GM23248 (cell line): ENCODE results near the gene KIR3DL3. TPM values are rescaled to one million over a fixed set of nuclear protein-coding genes. Genes with fewer than 3 reads are reported as not detected.
"Not testable (repeated sequence)": the region's sequence is repeated elsewhere in the genome, so short reads cannot be mapped to it uniquely, and the experiment has no call there.

Experiments
- DNase-seq: peaks from one replicate; pipeline ENCODE4 v3.0.0-alpha.2; 2015
- H2AFZ ChIP-seq: fragments of 200-600 bp; sonication (generic); 2 replicates; pipeline ENCODE4 v1.6.1; 2016; ENCODE audit warnings: antibody characterized with exemption
- H3F3A ChIP-seq: fragments of 200-600 bp; sonication (generic); 2 replicates; pipeline ENCODE4 v1.6.1; 2016; ENCODE audit warnings: mild to moderate bottlenecking, antibody characterized with exemption, mixed run types; ENCODE audit not compliant: insufficient read depth
- H3K27ac ChIP-seq: fragments of 200-600 bp; sonication (generic); 2 replicates; pipeline ENCODE4 v1.5.1; 2016; ENCODE audit warnings: mild to moderate bottlenecking
- H3K27me3 ChIP-seq: fragments of 200-600 bp; sonication (generic); replicated peaks from 2 replicates; pipeline ENCODE4 v1.6.1; 2016; ENCODE audit warnings: mild to moderate bottlenecking; ENCODE audit not compliant: insufficient read depth
- H3K36me3 ChIP-seq: fragments of 200-600 bp; sonication (generic); 2 replicates; pipeline ENCODE4 v1.6.1; 2016; ENCODE audit warnings: low read depth, mild to moderate bottlenecking
- H3K4me1 ChIP-seq: fragments of 200-600 bp; sonication (generic); 2 replicates; pipeline ENCODE4 v1.6.1; 2016; ENCODE audit warnings: mild to moderate bottlenecking; ENCODE audit not compliant: insufficient read depth
- H3K4me2 ChIP-seq: fragments of 200-600 bp; sonication (generic); one replicate; pipeline ENCODE4 v1.6.1; 2016; ENCODE audit warnings: mild to moderate bottlenecking; ENCODE audit not compliant: unreplicated experiment
- H3K4me3 ChIP-seq: fragments of 200-600 bp; sonication (generic); 2 replicates; pipeline ENCODE4 v1.5.1; 2016; ENCODE audit warnings: mild to moderate bottlenecking
- H3K79me2 ChIP-seq: fragments of 200-600 bp; sonication (generic); 2 replicates; pipeline ENCODE4 v1.6.1; 2016; ENCODE audit warnings: mild to moderate bottlenecking; ENCODE audit not compliant: insufficient read depth
- H3K9ac ChIP-seq: fragments of 200-600 bp; sonication (generic); 2 replicates; pipeline ENCODE4 v1.6.1; 2016; ENCODE audit warnings: mild to moderate bottlenecking
- H3K9me2 ChIP-seq: fragments of 200-600 bp; sonication (generic); 2 replicates; pipeline ENCODE4 v1.6.1; 2016; ENCODE audit warnings: mixed run types, mild to moderate bottlenecking, moderate library complexity; ENCODE audit not compliant: insufficient read depth
- H3K9me3 ChIP-seq: fragments of 200-600 bp; sonication (generic); one replicate; pipeline ENCODE4 v1.6.1; 2017; ENCODE audit warnings: low read depth
- H4K20me1 ChIP-seq: fragments of 200-600 bp; sonication (generic); 2 replicates; pipeline ENCODE4 v1.6.0; 2016; ENCODE audit not compliant: insufficient read depth
- EZH2 ChIP-seq: fragments of 200-600 bp; sonication (generic); IDR thresholded peaks from 2 replicates; pipeline ENCODE4 v1.6.1; 2018; ENCODE audit warnings: antibody characterized with exemption, mild to moderate bottlenecking; ENCODE audit not compliant: insufficient read depth, poor library complexity, severe bottlenecking
- EZH2phosphoT487 ChIP-seq: fragments of 200-600 bp; sonication (generic); IDR thresholded peaks from 2 replicates; pipeline ENCODE4 v1.6.1; 2018; ENCODE audit warnings: antibody characterized with exemption, moderate library complexity, mild to moderate bottlenecking, low read depth; ENCODE audit not compliant: insufficient read depth
- WGBS, 2 experiments: methylation state at CpG; one replicate each; pipeline ENCODE4 v1.1.6; 2015 to 2017; ENCODE audit warnings: low lambda C conversion rate in 2 of 2, low coverage in 1 of 2; ENCODE audit errors: missing lambda C conversion rate in 2 of 2; 5-methylcytosine and 5-hydroxymethylcytosine counted together
- in situ Hi-C: fragments of 300-500 bp; cut with MboI; formaldehyde crosslinking; loops from 2 replicates; pipeline ENCODE4 v1.15.0; 2020
- polyA plus RNA-seq: library from polyadenylated mRNA; unstranded; fragments of >200 nt; fragmentation: Nextera tagmentation; extraction: Ambion mirVana; gene quantifications from 2 replicates; pipeline ENCODE4 v1.2.1, GENCODE V29; 2016
- total RNA-seq: library from RNA; depleted of rRNA; stranded (reverse); fragments of >200 nt; shearing (Covaris generic); gene quantifications from 2 replicates; pipeline ENCODE4 v1.2.3, GENCODE V29; 2014

KIR3DL3 gene
- total and polyA plus RNA-seq, 2 experiments from 2014 or later, result not detected

- in situ Hi-C loops, result no loop called here
- Histone ChIP-seq H3K9ac (no peak overlapping the region), H3K4me2 (no peak overlapping the region), H3K27ac (no peak overlapping the region), H2AFZ (no peak overlapping the region), H3K27me3 (no peaks in the 10 kb centered on the region), H3K9me3 (no peaks in the 10 kb centered on the region), H3K4me3 (no peak overlapping the region), H3F3A (no peaks in the 10 kb centered on the region), H3K9me2 (no peaks in the 10 kb centered on the region), H3K79me2 (no peaks in the 10 kb centered on the region), H3K4me1 (no peaks in the 10 kb centered on the region), H4K20me1 (no peaks in the 10 kb centered on the region), H3K36me3 (no peaks in the 10 kb centered on the region)
- 33 to 36% methylated on average over 10 of the region's 10 CpGs for WGBS, 2 experiments
- DNase-seq, result no peak
- TF ChIP-seq EZH2 (no peak), EZH2phosphoT487 (no peak)
Observed at GRCh38 chr19:54727562-54727961, 3.3 kb downstream of the KIR3DL3 start.

DNA sequence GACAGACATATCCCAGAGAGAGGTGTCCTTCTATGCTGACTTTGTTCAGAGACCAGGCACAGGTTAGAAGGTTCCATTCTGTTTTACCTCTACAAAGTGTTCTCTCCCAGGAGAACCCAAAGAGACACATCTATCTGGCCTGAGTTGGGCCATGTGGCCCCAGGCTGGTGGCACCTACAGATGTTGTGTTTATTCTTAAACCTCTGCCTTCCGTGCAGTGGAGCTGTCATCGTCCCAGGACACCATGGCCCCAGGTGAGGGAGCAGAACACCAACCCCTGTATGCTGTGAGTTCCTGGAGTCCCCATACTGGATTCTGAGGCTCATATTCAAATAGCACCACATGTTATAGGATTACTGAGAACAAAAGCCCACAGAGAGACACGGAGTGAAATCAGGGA is 3.9 kb downstream of the KIR3DL3 start:
- Histone ChIP-seq H3K4me2 (no peak overlapping the region), H3K4me1 (no peaks in the 10 kb centered on the region), H3F3A (no peaks in the 10 kb centered on the region), H3K9me3 (no peaks in the 10 kb centered on the region), H3K9me2 (no peaks in the 10 kb centered on the region), H3K27me3 (no peaks in the 10 kb centered on the region), H3K79me2 (no peaks in the 10 kb centered on the region), H4K20me1 (no peaks in the 10 kb centered on the region), H3K36me3 (no peaks in the 10 kb centered on the region), H3K4me3 (no peak overlapping the region), H3K27ac (no peak overlapping the region), H2AFZ (no peak overlapping the region), H3K9ac (no peak overlapping the region)
- in situ Hi-C loops, result no loop called here
- WGBS, 2 experiments, result 11 to 16% methylated on average over 3 of the region's 3 CpGs
- no peak for DNase-seq
- TF ChIP-seq EZH2 (no peak), EZH2phosphoT487 (no peak)

DNA sequence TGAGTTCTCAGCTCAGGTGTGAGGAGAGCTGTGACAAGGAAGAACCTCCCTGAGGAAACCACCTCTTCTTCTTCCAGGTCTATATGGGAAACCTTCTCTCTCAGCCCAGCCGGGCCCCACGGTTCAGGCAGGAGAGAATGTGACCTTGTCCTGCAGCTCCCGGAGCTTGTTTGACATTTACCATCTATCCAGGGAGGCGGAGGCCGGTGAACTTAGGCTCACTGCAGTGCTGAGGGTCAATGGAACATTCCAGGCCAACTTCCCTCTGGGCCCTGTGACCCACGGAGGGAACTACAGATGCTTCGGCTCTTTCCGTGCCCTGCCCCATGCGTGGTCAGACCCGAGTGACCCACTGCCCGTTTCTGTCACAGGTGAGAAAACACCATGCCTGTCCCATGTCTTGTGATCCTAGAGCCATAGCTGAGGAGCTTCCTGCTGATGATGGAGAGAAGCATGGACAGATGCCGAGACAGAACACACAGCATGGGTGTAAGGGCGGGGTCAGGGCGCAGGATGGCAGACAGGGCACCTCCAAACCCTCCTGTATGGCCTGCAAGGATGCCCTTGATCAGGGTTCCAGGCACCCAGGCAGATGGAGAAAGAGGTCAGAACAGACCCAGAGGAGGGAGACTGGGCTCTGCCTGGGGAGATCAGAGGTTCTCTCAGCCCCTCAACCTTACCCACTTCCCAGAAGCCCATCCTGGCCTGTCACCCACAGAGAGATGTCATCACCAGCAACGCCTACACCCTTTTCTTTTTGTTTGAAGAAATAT is 5.4 kb downstream of the KIR3DL3 start:
- no peaks in the 10 kb centered on the region for H3F3A ChIP-seq
- H3K9me2 ChIP-seq, result no peaks in the 10 kb centered on the region
- H3K27ac ChIP-seq, result no peak overlapping the region
- in situ Hi-C loops, result no loop called here
- H3K36me3 ChIP-seq, result no peaks in the 10 kb centered on the region
- no peak overlapping the region for H3K4me3 ChIP-seq
- H3K4me2 ChIP-seq, result no peak overlapping the region
- 21 to 23% methylated on average over 14 to 15 of the region's 15 CpGs for WGBS, 2 experiments
- TF ChIP-seq EZH2, result no peak
- TF ChIP-seq EZH2phosphoT487, result no peak
- no peaks in the 10 kb centered on the region for H3K4me1 ChIP-seq
- no peaks in the 10 kb centered on the region for H3K79me2 ChIP-seq
- no peaks in the 10 kb centered on the region for H3K27me3 ChIP-seq
- H2AFZ ChIP-seq, result no peak overlapping the region
- no peak for DNase-seq
- H3K9me3 ChIP-seq, result no peaks in the 10 kb centered on the region
- H3K9ac ChIP-seq, result no peak overlapping the region
- H4K20me1 ChIP-seq, result no peaks in the 10 kb centered on the region

GRCh38 chr19:54731191-54731590 is 6.9 kb downstream of the KIR3DL3 start:
- H3K4me2 ChIP-seq, result no peak overlapping the region

GRCh38 chr19:54738306-54738705 is 14.1 kb downstream of the KIR3DL3 start, which contains the start of gene KIR2DL3:
TSS of gene KIR2DL3 (plus strand) at chr19:54738513. CDS start at chr19:54738546, 33 bp downstream.
- in situ Hi-C loops, H3K79me2 ChIP-seq: not testable (repeated sequence)

More at GRCh38 chr19:54731191-54731590, 6.9 kb downstream of the KIR3DL3 start:
- no peaks in the 10 kb centered on the region for H4K20me1 ChIP-seq
- 8 to 9% methylated on average over 8 of the region's 8 CpGs for WGBS, 2 experiments
- H3K79me2 ChIP-seq, result no peaks in the 10 kb centered on the region
- TF ChIP-seq EZH2 (no peak), EZH2phosphoT487 (no peak)
- H3K4me1 ChIP-seq, result no peaks in the 10 kb centered on the region
- H3F3A ChIP-seq, result no peaks in the 10 kb centered on the region
- DNase-seq, result no peak
- H3K36me3 ChIP-seq, result no peaks in the 10 kb centered on the region
- no peak overlapping the region for H2AFZ ChIP-seq
- H3K9me2 ChIP-seq, result no peaks in the 10 kb centered on the region
- no peak overlapping the region for H3K4me3 ChIP-seq
- H3K9me3 ChIP-seq, result no peaks in the 10 kb centered on the region
- in situ Hi-C loops, result no loop called here
- no peak overlapping the region for H3K9ac ChIP-seq
- no peaks in the 10 kb centered on the region for H3K27me3 ChIP-seq
- H3K27ac ChIP-seq, result no peak overlapping the region

More at GRCh38 chr19:54738306-54738705, 14.1 kb downstream of the KIR3DL3 start, which contains the start of gene KIR2DL3:
- DNase-seq, H3K9me2 ChIP-seq, H3K36me3 ChIP-seq, H2AFZ ChIP-seq, H3K4me3 ChIP-seq, H3K27ac ChIP-seq, H3K4me1 ChIP-seq, H4K20me1 ChIP-seq, H3K27me3 ChIP-seq, H3K4me2 ChIP-seq, H3K9ac ChIP-seq, H3F3A ChIP-seq, H3K9me3 ChIP-seq: not testable (repeated sequence)
- WGBS, 2 experiments, result 47 to 50% methylated on average over 16 of the region's 16 CpGs
